Right lobe of liver (tissue), 6 donors: ENCODE data around the gene GPM6B. TPM values are rescaled to one million over a fixed set of nuclear protein-coding genes. Genes with fewer than 3 reads are reported as not detected.
A peak's percentile ranks its signal among the peaks of the same experiment; 100 is the strongest.

Experiments used
- ATAC-seq, 4 donors: fragments of 200-7000 bp; cut with Tn5 transposase; one replicate each; pipeline ENCODE4 v1.9.1; 2020; ENCODE audit warnings: mild to moderate bottlenecking in 4 of 4, moderate library complexity in 4 of 4
- DNase-seq, 3 donors: peaks; one replicate each; pipeline ENCODE4 v3.0.0-alpha.2; 2020
- H3K27ac ChIP-seq, 3 donors: fragments of 200-600 bp; one replicate each; pipeline ENCODE4 v1.8.0; 2022
- H3K27me3 ChIP-seq, 2 donors: fragments of 200-600 bp; one replicate each; pipeline ENCODE4 v1.8.0; 2022
- H3K36me3 ChIP-seq, 4 donors: fragments of 200-600 bp; sonication (generic) in 1 of 4; one replicate each; pipeline versions ENCODE4 v1.5.1 to v1.8.0; 2017 to 2022; ENCODE audit warnings: control low read depth in 1 of 4
- H3K4me1 ChIP-seq, 4 donors: fragments of 200-600 bp; sonication (generic) in 1 of 4; one replicate each; pipeline versions ENCODE4 v1.5.1 to v1.8.0; 2017 to 2022; ENCODE audit warnings: control low read depth in 1 of 4
- H3K4me3 ChIP-seq, 3 donors: fragments of 200-600 bp; one replicate each; pipeline ENCODE4 v1.8.0; 2022
- H3K9me3 ChIP-seq, 4 donors: fragments of 200-600 bp; sonication (generic) in 1 of 4; one replicate each; pipeline versions ENCODE4 v1.5.1 to v1.8.0; 2017 to 2022; ENCODE audit warnings: control low read depth in 1 of 4
- POLR2A ChIP-seq: fragments of 450-650 bp; IDR thresholded peaks from one replicate; pipeline ENCODE4 v1.6.1; 2017; ENCODE audit warnings: antibody characterized with exemption, mild to moderate bottlenecking
- WGBS: methylation state at CpG from one replicate; pipeline ENCODE4 v1.1.6; 2018; ENCODE audit warnings: low coverage, low lambda C conversion rate; ENCODE audit not compliant: insufficient coverage; ENCODE audit errors: missing lambda C conversion rate; 5-methylcytosine and 5-hydroxymethylcytosine counted together
- intact Hi-C, 2 donors: fragments of 100-400 bp; cut with DNase I; formaldehyde crosslinking; loops; one replicate each; pipeline versions ENCODE4 v1.11.2 to v1.14.1; 2022
- total RNA-seq, 6 experiments: library from RNA; depleted of rRNA in 2 of 6; stranded (reverse); fragments of >200 nt in 2 of 6; fragmentation: NEBNext Ultra II Directional in 3 of 6; extraction: Animal tissue kit (Norgen Biotek cat#: 25700) in 3 of 6; gene quantifications; one replicate each; pipeline versions ENCODE4 v1.1.0 to v1.2.4, GENCODE V29; 2016 to 2023
- TF ChIP-seq, protein P1 (sequence below), 4 donors: fragments of 200-600 bp in 3 of 4; fragments of 450-650 bp in 1 of 4; IDR thresholded peaks; one replicate each; pipeline versions ENCODE4 v1.5.1 to v1.8.0; 2016 to 2022; ENCODE audit warnings: antibody characterized with exemption in 4 of 4, mild to moderate bottlenecking in 2 of 4
- donor health status: DM: no; HTN: yes; CAD: no.
- donor health status: DM: no; HTN: no; CAD: no.
- donor health status: DM: no; HTN: no; CAD: no.
- donor health status: DM: no; HTN: yes; CAD: no.
- donor health status: DM: no; HTN: yes; CAD: no.

GPM6B gene
- total RNA-seq, 6 experiments from 2014 or later = 0.18 to 1.6 (median 0.64) TPM

DNA sequence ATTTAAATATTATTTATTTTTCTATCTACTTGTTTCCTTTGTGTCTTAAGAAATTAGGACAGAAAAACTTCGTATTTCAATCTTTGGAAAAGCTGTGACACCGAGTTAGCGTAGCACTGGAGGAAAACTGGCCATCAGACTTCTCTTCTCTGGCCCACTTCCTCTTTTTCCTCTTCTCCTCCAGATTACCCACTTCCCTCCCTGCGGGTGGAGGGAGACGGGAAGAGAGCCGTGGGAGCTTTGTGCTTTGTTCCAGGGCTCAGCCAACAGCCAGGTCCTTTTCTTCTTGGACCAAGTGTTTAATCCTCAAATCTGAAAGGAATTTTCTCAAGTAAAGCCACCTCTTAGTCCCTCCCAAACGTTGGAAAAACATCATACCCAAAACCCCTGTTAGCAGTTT lies 52.6 kb downstream of the GPM6B start:
- Histone ChIP-seq H3K36me3 (peaks cover 0 to 66% (median 3%) of the 10 kb centered on the region in 4 donors), H3K4me1 (no peaks in the 10 kb centered on the region), H3K27ac (no peak overlapping the region), H3K4me3 (no peak overlapping the region), H3K9me3 (no peaks in the 10 kb centered on the region), H3K27me3 (no peaks in the 10 kb centered on the region)
- WGBS = 55% methylated on average over 7 of the region's 7 CpGs
- TF ChIP-seq POLR2A = no peak
- TF ChIP-seq, protein P1, sequence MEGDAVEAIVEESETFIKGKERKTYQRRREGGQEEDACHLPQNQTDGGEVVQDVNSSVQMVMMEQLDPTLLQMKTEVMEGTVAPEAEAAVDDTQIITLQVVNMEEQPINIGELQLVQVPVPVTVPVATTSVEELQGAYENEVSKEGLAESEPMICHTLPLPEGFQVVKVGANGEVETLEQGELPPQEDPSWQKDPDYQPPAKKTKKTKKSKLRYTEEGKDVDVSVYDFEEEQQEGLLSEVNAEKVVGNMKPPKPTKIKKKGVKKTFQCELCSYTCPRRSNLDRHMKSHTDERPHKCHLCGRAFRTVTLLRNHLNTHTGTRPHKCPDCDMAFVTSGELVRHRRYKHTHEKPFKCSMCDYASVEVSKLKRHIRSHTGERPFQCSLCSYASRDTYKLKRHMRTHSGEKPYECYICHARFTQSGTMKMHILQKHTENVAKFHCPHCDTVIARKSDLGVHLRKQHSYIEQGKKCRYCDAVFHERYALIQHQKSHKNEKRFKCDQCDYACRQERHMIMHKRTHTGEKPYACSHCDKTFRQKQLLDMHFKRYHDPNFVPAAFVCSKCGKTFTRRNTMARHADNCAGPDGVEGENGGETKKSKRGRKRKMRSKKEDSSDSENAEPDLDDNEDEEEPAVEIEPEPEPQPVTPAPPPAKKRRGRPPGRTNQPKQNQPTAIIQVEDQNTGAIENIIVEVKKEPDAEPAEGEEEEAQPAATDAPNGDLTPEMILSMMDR (IDR thresholded peaks at IDR 0.05) = no peak
- intact Hi-C loops = no loop called here
- peak in 2 of 4 donors; percentile 23 to 31 for ATAC-seq
- DNase-seq = no peak

DNA sequence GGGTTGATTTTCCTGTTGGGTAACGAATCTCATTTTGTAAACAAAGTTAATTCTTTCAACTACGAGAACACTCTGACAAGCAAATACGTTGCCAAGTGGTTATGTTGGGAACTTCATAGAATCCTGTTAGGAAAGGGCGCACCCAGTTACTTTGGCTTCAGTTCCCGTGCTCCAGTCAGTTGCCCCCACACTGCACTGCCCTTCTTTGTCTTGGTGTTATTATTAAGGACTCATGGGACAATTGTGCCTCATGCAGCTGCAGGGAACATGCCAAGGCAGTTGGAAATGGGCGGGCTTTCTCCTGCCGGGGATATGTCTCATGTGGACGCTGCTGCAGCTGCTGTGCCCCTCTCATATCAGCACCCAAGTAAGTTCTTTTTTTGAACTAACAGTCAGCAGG lies 53.4 kb downstream of the GPM6B start:
- DNase-seq (no peak), ATAC-seq (no peak)
- H3K9me3 ChIP-seq = no peaks in the 10 kb centered on the region
- peaks cover 0 to 63% (median 3%) of the 10 kb centered on the region in 4 donors for H3K36me3 ChIP-seq
- H3K4me1 ChIP-seq = no peaks in the 10 kb centered on the region
- WGBS = 63% methylated on average over 7 of the region's 8 CpGs
- intact Hi-C loops = no loop called here
- H3K4me3 ChIP-seq = no peak overlapping the region
- no peak overlapping the region for H3K27ac ChIP-seq
- no peaks in the 10 kb centered on the region for H3K27me3 ChIP-seq
- no peak for TF ChIP-seq POLR2A
- TF ChIP-seq, protein P1 (IDR thresholded peaks at IDR 0.05) = no peak

DNA sequence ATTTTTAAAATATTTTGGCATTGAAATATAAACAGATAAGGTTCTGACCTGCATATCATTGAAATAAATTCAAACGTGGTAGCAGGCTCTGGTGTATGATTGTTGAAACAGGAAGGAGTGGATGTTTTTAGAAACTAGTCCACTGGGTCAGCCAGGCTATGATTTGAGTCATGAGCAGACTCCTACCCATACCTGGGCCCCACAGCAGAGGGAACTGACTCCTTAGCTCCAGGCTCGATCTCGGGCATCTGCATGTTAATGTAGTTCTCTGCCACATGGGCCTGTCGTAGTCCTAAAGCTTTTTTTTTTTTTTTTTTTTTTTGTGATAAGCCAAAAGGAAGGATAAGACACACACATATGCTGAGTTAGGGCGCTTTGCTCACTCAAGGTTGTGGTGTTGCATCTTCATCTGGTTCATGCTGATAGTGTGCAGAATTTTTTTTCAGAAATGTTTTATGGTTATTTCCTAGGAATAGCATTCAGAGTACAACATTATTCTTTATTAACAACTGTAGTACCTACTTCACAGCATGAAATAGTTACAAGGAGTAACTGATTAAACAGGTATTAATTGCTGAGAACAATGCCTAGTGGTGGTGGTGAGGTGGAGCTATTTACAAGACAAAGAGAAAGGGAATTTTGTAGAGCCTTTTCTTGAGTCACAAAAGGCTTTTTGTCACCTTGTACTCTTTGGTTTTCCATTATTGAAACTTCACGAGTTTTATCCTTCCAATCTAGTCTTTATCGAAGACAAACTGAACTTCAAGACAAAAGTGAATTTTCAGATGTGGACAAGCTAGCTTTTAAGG lies 55.1 kb downstream of the GPM6B start:
- H3K4me1 ChIP-seq = no peaks in the 10 kb centered on the region
- no peak overlapping the region for H3K27ac ChIP-seq
- no peak for TF ChIP-seq POLR2A
- TF ChIP-seq, protein P1 (IDR thresholded peaks at IDR 0.05) = no peak
- ATAC-seq (no peak), DNase-seq (no peak)
- H3K9me3 ChIP-seq = no peaks in the 10 kb centered on the region
- peaks cover 0 to 57% (median 10%) of the 10 kb centered on the region in 4 donors for H3K36me3 ChIP-seq
- no peaks in the 10 kb centered on the region for H3K27me3 ChIP-seq
- intact Hi-C loops = no loop called here
- H3K4me3 ChIP-seq = no peak overlapping the region
- WGBS = 44% methylated on average over 7 of the region's 7 CpGs

DNA sequence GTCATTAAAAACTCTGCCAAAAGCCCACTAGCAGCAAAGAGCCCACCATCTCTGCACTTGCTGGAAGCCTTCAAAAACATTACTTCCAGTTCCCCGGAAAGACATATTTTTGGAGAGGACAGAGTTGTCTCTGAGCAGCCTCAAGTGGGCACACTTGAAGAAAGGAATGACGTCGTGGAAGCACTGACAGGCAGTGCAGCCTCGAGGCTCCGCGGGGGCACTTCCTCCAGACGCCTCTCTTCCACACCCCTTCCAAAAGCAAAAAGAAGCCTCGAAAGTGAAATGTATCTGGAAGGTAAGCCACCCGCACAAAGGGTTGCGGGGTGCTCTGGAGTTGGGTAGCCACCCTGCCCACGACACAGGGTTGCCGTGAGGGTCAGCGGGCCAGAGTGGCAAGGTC lies 56.5 kb downstream of the GPM6B start:
- H3K9me3 ChIP-seq = no peaks in the 10 kb centered on the region
- DNase-seq = no peak
- TF ChIP-seq, protein P1 (IDR thresholded peaks at IDR 0.05) = no peak
- no peak for TF ChIP-seq POLR2A
- ATAC-seq = peak in 1 of 4 donors; percentile 30
- intact Hi-C loops = no loop called here
- H3K36me3 ChIP-seq = peaks cover 0 to 64% (median 10%) of the 10 kb centered on the region in 4 donors
- H3K4me3 ChIP-seq = no peak overlapping the region
- H3K27me3 ChIP-seq = no peaks in the 10 kb centered on the region
- WGBS = 60% methylated on average over 7 of the region's 13 CpGs
- H3K4me1 ChIP-seq = no peaks in the 10 kb centered on the region
- no peak overlapping the region for H3K27ac ChIP-seq
